Measurements from ENCODE around the gene CSN3.

CSN3 gene

DNA sequence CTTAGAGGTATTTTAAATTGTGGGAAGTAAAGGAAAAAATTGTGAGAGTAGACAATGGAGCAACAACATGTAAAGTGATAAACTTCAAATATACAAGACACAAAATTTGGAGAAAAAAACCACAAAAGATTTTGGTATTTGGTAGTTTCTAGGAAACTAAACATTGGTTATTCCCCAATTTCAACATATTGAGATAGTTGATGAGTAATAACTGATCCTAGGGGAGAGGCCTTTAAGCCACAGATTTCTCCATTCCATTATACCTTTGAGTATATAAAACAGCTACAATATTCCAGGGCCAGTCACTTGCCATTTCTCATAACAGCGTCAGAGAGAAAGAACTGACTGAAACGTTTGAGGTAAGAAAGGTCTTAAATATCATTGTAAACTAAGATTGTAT, 16.6 kb upstream of the CSN3 start, which contains the start of gene FDCSP:
TSS of gene FDCSP (plus strand) at position 301 of the 400 bp plus-strand sequence. CDS start 5,071 bp downstream, outside the sequence.
- TF ChIP-seq, protein P1, sequence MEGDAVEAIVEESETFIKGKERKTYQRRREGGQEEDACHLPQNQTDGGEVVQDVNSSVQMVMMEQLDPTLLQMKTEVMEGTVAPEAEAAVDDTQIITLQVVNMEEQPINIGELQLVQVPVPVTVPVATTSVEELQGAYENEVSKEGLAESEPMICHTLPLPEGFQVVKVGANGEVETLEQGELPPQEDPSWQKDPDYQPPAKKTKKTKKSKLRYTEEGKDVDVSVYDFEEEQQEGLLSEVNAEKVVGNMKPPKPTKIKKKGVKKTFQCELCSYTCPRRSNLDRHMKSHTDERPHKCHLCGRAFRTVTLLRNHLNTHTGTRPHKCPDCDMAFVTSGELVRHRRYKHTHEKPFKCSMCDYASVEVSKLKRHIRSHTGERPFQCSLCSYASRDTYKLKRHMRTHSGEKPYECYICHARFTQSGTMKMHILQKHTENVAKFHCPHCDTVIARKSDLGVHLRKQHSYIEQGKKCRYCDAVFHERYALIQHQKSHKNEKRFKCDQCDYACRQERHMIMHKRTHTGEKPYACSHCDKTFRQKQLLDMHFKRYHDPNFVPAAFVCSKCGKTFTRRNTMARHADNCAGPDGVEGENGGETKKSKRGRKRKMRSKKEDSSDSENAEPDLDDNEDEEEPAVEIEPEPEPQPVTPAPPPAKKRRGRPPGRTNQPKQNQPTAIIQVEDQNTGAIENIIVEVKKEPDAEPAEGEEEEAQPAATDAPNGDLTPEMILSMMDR (IDR thresholded peaks at IDR 0.05; ENCODE audit: low read depth, low read length, missing control alignments), result no peak
- in situ Hi-C loops (cut with HindIII; ENCODE audit: low sequenced_read_pairs), result no loop called here
- DNase-seq (ENCODE audit: low read depth), result no peak

DNA sequence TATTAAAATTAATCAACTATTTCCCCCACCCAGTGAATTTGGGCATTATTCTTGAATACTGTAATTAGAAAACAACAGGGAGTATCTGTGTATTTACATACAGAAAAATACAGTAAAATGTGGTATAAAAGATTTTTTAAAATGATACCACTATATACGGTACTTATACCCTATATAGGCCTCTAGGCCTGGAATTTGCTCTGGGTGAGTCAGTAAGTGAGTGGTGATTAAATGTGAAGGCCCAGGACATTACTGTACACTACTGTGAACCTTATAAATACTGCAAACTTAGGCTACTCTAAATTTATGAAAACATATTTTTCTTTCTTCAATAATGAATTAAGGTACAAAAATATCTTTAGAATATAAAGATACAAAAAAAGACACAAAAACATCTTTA, 6.3 kb upstream of the CSN3 start:
- DNase-seq (ENCODE audit: low read depth), result no peak
- no peak overlapping the region for H3K4me3 ChIP-seq (ENCODE audit: low read depth, low read length)
- in situ Hi-C loops (cut with HindIII; ENCODE audit: low sequenced_read_pairs), result no loop called here
- TF ChIP-seq, protein P1 (IDR thresholded peaks at IDR 0.05; ENCODE audit: low read depth, low read length, missing control alignments), result no peak

More for the DNA sequence above, 16.6 kb upstream of the CSN3 start, which contains the start of gene FDCSP:
- no peak within 1 kb of the TSS for H3K4me3 ChIP-seq (ENCODE audit: low read depth, low read length)

DNA sequence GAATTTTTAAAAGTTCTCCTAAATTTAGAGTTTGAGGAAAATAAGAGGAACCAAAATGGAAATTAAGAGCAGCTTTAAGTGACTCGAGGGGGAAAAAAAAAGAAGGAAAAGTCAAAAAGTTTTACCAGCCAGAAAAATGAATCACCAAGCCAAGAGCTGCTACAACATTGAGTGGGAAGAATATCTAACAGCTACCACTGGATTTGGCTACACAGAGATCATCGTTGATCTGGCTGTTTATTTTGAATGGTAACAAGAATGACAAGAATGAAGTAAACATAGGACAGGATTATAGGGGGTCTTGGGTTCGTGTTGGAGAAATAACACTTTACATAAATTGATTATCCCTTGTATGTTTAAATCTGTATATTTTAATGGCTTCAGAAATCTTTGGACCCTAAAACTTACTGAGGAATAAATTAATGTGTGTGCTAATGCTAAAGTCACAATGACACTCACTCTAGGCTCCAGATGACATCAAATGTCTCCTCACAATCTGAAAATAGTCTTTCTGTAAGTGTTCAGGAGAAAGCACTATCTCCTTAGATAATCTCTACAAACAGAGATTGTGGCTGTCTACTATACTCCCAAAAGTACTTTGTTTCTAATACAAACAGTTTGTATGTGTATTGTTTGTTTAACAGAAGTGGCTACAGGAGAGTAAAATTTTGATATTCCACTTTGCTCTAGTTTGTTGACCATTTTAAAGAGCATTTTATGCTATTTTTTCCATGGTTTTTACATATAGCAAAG, 3.1 kb upstream of the CSN3 start:
- no peak overlapping the region for H3K4me3 ChIP-seq (ENCODE audit: low read depth, low read length)
- DNase-seq (ENCODE audit: low read depth), result no peak
- TF ChIP-seq, protein P1 (IDR thresholded peaks at IDR 0.05; ENCODE audit: low read depth, low read length, missing control alignments), result no peak
- in situ Hi-C loops (cut with HindIII; ENCODE audit: low sequenced_read_pairs), result no loop called here

DNA sequence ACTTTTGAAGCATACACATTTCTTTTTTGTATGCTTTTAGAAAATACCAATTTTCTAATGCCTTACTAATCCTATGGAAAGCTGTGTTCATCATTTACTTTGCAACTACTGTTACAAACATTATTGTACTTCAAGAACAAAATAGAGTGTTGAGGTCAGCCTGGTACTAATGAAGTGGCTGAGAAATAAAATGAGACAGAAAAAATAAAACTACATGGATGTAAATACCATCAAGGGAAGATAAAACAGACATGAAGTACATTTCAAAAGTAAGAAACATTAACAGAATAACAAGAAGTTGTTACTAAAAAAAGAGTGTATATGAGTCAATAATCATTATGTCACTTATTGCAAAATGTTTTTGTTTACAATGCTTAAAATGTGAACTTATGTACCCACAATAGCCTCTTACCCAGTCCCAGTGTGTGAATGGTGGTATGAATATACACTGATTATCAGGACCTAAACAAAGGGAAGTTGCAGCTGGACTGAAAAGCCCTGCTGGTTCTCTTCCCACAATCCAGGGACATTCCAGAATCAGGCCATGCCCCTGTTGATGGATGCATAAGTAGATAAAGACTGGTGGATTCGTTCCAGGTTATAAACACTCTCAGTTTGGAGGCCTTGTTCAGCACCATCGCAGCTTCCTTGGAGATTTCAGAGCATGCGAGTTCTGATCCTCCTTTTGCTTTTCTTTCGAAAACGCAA, 2.4 kb upstream of the CSN3 start:
- no peak for DNase-seq (ENCODE audit: low read depth)
- H3K4me3 ChIP-seq (ENCODE audit: low read depth, low read length), result no peak overlapping the region
- TF ChIP-seq, protein P1 (IDR thresholded peaks at IDR 0.05; ENCODE audit: low read depth, low read length, missing control alignments), result no peak
- in situ Hi-C loops (cut with HindIII; ENCODE audit: low sequenced_read_pairs), result no loop called here

DNA sequence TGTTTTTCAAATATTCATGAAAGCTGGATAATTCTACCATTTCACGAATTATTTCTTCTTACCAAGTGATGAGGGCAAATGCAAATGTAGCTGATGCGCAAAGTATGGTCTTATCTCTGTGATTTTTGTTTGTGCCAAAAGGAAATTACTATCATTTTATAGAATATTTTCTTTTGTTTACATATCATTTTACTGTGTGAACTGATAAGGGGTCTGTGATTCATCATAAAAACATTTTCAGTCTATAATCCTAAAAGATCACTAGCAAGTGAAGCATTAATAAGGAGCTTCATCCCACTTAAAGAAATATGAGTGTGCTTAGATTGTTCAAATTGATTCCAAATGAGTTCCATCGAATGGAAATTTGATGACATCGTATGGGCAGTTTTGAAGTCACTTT, 694 bp downstream of the CSN3 start:
- TF ChIP-seq, protein P1 (IDR thresholded peaks at IDR 0.05; ENCODE audit: low read depth, low read length, missing control alignments), result no peak
- DNase-seq (ENCODE audit: low read depth), result no peak
- no peak overlapping the region for H3K4me3 ChIP-seq (ENCODE audit: low read depth, low read length)
- in situ Hi-C loops (cut with HindIII; ENCODE audit: low sequenced_read_pairs), result no loop called here

DNA sequence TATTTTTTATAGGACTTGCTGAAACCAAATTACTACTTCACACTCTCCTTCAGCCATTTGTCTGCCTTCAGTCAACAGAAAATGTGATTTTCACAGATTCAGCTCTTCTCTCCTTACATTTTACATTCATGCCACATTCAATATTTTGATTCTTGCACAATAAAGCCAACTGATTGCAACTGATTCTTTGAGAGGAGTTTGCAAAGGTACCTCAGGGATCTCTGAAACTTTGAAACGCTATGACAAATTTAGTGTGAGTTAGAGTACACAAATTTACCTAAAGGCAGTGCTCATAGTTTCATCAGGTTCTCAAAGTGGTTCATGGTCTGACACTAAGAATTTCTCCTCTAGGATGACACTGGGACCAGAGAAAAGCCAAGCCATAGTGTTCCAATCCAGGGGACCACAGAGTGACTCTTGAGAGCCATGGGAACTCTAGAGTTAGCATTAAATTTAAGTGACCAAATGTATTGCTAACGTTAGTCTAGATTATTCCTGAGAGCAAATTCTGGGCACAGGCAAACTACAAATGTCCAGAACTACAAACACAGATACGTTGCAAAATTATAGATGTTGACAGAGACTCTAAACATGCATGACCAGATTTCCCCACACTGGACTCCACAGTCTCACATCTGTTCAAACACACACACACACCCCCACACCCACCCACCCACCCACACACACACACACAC, 9.0 kb downstream of the CSN3 start:
- no peak for DNase-seq (ENCODE audit: low read depth)
- TF ChIP-seq, protein P1 (IDR thresholded peaks at IDR 0.05; ENCODE audit: low read depth, low read length, missing control alignments), result no peak
- no peak overlapping the region for H3K4me3 ChIP-seq (ENCODE audit: low read depth, low read length)
- in situ Hi-C loops (cut with HindIII; ENCODE audit: low sequenced_read_pairs), result no loop called here

All from astrocyte of the cerebellum (primary cell).